ENCODE results near the gene APOBEC3B.

- TF ChIP-seq POLR2A (IDR thresholded peaks at IDR 0.05) (no peak), EP300 (IDR thresholded peaks at IDR 0.05; ENCODE audit: low read depth) (no peak), POLR2AphosphoS5 (IDR thresholded peaks at IDR 0.05) (no peak)
These were observed 35.6 kb downstream of the APOBEC3B start for GRCh38 chr22:39017596-39018365.
